Measurements from ENCODE around the gene C18orf63. TPM values are rescaled to one million over a fixed set of nuclear protein-coding genes. Genes with fewer than 3 reads are reported as not detected.
A peak's percentile ranks its signal among the peaks of the same experiment; 100 is the strongest.
"Not testable (repeated sequence)": the region's sequence is repeated elsewhere in the genome, so short reads cannot be mapped to it uniquely, and the experiment has no call there.

The C18orf63 gene
- total RNA-seq, 1 donor from 2014 or later = not detected

- DNase-seq (ENCODE audit: low read depth in 2 of 2) = no peak
Measured at GRCh38 chr18:74286106-74286855, 29.4 kb upstream of the C18orf63 start.

DNA sequence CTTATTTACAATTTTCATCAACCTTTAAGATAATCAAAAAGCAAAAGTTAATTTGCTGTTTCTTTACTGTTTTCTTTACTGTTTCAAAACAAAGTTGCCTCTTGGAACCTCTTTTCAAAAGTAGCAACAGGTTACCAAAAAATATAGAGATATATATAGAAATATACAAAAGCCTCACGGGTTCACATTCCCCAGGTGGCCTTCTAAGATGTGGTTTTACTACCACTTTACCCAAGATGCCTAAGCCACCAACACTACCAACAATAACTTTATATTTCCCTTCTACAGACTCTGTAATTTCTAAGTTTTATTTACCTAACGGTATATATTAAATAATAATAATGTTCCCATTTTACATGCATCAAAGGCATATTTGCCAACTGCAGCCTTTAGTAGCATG lies 28.8 kb upstream of the C18orf63 start:
- DNase-seq (ENCODE audit: low read depth in 2 of 2) = no peak

DNA sequence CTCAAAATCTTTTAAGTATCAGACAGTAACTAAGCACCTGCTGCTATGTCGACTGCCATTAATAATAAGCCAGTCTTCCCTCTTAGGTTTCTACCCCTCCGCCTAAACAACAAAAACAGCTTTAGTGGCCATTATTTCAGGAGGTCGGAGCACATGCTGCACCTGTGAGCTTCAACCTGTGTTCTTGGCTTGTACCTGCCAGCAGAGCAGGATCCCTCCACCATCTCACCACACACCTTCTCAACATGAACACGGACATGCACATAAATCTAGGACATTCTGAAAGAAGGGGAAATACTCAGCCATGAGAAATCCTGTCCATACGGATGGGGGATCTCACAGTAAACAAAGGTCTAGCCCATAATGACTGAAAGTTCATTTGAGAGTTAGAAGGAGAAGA lies 27.6 kb upstream of the C18orf63 start:
- DNase-seq (ENCODE audit: low read depth in 2 of 2) = no peak

DNA sequence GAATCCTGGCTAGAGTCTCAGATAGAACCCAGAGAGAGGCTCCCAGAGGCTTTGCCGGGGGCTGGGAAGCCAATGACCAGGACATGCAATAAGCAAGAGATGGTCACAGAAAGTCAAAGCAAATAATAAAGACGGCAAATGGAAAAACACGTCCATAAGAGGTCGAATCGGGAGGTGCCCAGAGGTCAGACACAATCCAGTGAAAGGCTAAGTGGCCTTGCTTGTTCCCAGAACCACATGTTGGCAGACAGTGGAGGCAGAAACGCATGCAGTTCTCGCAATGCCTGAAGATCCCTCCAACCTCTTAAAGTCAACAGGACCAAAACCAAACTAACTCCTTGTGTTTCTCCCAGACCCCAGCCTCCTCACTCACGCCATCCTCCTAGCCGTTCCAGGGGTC lies 26.9 kb upstream of the C18orf63 start:
- no peak for DNase-seq (ENCODE audit: low read depth in 2 of 2)

DNA sequence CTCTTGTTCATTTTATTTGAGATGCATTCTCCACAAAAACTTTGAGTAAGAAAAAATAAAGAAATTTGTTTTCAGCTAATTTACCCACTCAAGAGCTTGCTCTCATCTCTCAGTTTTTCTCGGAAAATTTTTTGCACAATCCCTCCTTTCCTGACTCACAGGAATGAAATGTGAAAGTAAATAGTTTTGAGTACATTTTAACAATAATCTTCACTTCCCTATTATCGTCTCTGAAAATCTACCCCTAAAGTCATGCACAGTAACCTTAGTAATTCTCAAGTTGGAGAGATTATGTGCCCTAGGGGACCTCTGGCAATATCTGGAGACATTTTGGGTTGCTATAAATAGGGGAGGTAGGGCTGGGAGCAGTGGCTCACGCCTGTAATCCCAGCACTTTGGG lies 26.5 kb upstream of the C18orf63 start:
- no peak for DNase-seq (ENCODE audit: low read depth in 2 of 2)

GRCh38 chr18:74290021-74290420 lies 25.6 kb upstream of the C18orf63 start:
- no peak for DNase-seq (ENCODE audit: low read depth in 2 of 2)

DNA sequence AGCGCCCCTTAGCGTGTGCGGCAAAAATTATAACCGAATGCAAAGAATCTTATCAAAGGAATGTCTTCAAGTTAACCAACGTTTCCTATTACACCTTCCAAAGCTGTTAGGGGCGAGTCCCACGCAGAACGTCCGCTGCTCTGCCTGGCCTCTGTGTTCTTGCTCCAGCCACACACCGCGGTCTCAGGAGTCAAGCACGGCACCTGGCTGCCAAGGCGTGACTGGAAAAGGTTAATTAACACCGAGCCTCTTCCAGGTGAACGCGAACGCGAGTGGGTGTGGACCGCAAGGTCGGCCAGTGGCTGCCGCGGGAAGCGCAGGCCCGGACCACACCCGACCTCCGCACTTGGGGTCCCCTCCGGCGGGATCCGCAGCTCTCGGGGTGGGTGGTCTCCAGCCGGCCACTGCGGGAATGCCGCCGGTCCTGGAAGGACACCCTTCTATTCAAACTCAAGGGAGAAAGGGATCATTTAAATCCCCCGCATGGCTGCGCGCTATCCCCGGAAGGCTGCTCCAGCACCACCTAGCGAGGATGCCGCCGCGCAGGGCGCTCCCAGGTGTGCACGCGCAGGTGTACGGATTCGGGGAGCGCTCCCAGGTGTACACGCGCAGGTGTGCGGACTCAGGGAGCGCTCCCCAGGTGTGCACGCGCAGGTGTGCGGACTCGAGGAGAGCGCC lies 24.7 kb upstream of the C18orf63 start:
- no peak for DNase-seq (ENCODE audit: low read depth in 2 of 2)

GRCh38 chr18:74291472-74291770 lies 24.2 kb upstream of the C18orf63 start:
- no peak for DNase-seq (ENCODE audit: low read depth in 2 of 2)

GRCh38 chr18:74291771-74292540 lies 23.7 kb upstream of the C18orf63 start, which contains the start of gene CYB5A:
CYB5A (minus strand) TSS chr18:74291963; CDS start chr18:74291875, 88 bp downstream.
- DNase-seq (ENCODE audit: low read depth in 2 of 2) = peak; percentile 94

DNA sequence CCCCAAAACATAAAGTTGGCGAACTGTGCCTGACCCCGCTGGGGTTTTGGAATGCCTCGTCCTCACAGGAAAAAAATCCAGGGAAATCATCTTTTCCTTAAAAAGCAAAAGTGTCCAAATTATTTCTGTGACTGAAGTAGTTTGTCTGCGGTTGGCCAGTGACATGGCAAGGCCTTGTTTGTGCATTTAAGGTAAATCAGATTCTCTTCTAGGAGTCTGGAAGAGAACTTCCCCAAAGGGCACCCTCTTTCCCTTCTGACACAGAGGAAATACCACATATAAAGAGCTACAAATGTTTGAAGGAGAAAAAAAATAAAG lies 23.1 kb upstream of the C18orf63 start:
- no peak for DNase-seq (ENCODE audit: low read depth in 2 of 2)

- DNase-seq (ENCODE audit: low read depth in 2 of 2) = not testable (repeated sequence)
Measured at GRCh38 chr18:74292982-74293381, 22.7 kb upstream of the C18orf63 start.

DNA sequence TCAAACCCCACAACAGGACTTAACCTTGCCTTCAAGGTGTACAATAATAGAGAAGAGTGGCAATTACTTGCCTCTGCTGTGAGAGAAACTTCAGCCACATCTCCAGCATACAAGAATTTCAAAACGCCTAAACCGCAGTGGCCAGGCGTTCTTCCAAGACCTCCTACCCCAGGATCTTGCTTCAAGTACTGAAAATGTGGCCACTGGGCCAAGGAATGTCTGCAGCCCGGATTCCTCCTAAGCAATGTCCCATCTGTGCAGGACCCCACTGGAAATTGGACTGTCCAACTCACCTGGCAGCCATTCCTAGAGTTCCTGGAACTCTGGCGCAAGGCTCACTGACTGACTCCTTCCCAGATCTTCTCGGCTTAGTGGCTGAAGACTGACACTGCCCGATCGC lies 21.1 kb upstream of the C18orf63 start:
- DNase-seq (ENCODE audit: low read depth in 2 of 2) = no peak

DNA sequence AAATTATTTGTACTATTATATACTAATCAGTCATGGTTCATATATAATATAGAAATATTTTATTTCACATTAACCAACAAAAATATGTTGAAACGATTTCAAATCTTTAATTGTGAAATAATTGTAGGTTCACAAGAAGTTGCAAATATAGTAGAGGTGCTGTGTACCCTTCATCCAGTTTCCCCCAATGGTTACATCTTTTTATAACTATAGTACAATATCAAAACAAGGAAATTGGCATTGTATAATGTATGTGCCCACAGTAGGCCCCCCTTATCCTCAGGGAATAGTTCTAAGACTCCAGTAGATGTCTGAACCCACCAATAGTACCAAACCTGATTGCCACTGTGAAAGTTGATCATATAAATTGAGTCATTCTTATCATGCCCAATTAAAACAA lies 16.5 kb upstream of the C18orf63 start:
- no peak for DNase-seq (ENCODE audit: low read depth in 2 of 2)

- no peak for DNase-seq (ENCODE audit: low read depth in 2 of 2)
Measured at GRCh38 chr18:74299746-74300145, 15.9 kb upstream of the C18orf63 start.

GRCh38 chr18:74303306-74303705 lies 12.3 kb upstream of the C18orf63 start:
- no peak for DNase-seq (ENCODE audit: low read depth in 2 of 2)

- no peak for DNase-seq (ENCODE audit: low read depth in 2 of 2)
Measured at GRCh38 chr18:74303936-74304335, 11.7 kb upstream of the C18orf63 start.

DNA sequence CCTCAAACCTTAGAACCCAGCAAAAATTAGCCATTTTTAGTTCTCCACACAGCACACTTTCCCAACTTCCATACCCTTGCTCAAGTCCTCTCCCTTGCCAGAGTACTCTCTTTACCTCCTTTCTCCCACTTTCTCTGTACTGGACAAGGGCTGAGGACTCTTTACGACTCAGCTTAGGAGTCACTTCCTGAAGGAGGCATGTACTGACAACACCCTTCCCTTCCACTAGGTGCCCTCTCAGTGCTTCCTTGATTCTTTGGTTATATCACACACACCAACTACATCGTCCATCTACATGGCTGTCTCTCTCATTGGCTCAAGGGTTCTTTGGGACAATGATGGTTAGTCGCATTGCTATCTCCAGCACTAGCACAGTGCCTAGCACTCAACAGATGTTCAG lies 5.2 kb upstream of the C18orf63 start:
- DNase-seq (ENCODE audit: low read depth in 2 of 2) = peak in 1 of 2 donors; percentile 8

- DNase-seq (ENCODE audit: low read depth in 2 of 2) = no peak
Measured at GRCh38 chr18:74311000-74311399, 4.6 kb upstream of the C18orf63 start.

DNA sequence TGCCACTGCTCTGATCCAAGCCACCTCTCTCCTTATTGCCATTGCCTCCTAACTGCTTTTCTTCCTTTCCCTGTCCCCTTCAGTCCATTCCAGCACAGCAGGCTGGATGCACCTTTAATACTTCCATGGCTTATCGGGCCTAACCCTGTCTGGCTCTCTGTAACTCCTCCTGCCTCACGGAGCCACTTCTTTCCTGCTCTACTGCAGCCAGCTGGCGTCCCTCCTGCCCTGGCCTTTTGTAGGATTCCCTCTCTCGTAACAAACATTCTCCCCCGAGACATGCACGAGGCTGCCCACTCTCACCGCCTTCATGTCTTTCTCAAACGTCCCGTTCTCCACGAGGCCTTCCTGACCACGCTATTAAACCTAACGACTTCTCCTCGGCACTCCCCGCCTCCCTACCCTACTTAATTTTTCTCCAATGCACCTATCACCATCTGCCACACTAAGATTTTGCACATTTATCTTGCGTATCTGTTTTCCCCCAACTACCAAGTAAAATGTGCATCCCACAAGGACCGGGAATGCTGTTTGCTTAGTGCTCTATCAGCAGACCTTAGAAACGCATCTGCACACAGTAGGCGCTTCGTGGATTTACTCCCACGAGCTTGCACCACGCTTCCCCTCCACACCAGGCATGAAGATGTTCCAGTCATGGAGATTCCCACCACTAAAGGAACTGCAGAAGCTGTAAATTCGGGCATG lies 728 bp upstream of the C18orf63 start:
- DNase-seq (ENCODE audit: low read depth in 2 of 2) = no peak

- peak; percentile 3 to 32 for DNase-seq (ENCODE audit: low read depth in 2 of 2)
Measured at GRCh38 chr18:74316257-74317170, 875 bp downstream of the C18orf63 start.

DNA sequence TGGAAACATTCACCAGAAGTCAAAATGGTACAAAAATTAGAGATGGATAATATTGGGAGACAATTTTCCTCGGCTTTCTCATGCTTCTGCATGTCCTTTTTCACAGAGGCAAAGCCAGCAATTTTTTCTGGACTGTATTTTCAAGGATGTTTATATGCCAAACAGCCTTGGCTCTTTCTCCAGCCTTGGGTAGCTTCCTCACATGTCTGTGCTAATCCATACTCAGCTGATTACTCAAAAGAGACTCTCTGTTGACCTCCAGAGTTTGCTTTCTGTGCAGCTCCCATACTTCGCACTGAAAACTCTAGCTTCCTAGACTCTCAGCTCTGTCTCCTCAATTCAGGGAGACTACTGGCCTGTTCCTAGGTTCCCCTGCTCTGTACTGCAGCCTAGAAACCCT lies 10.6 kb downstream of the C18orf63 start:
- no peak for DNase-seq (ENCODE audit: low read depth in 2 of 2)

All from dermis microvascular lymphatic vessel endothelial cell (primary cell).